Mesodermal cell (in vitro differentiated cells): ENCODE data around the gene KCND2.

Experiments used
- H3K27ac ChIP-seq: 2 replicates; pipeline ENCODE4 v1.7.0; 2013; ENCODE audit warnings: mild to moderate bottlenecking, low read depth, low read length, moderate library complexity; ENCODE audit not compliant: severe bottlenecking
- H3K36me3 ChIP-seq: 2 replicates; pipeline ENCODE4 v1.7.1; 2013; ENCODE audit warnings: mild to moderate bottlenecking, low read length, moderate library complexity; ENCODE audit not compliant: control insufficient read depth, insufficient read depth
- H3K4me1 ChIP-seq: one replicate; pipeline ENCODE4 v1.7.1; 2013; ENCODE audit warnings: mild to moderate bottlenecking, low read length; ENCODE audit not compliant: insufficient read depth, control insufficient read depth, poor library complexity, severe bottlenecking
- H3K4me3 ChIP-seq: 2 replicates; pipeline ENCODE4 v1.7.0; 2013; ENCODE audit warnings: low read length, control low read depth, mild to moderate bottlenecking; ENCODE audit not compliant: insufficient read depth, poor library complexity, severe bottlenecking; ENCODE audit errors: extremely low read depth
- H3K9me3 ChIP-seq: 2 replicates; pipeline ENCODE4 v1.7.1; 2013; ENCODE audit warnings: mild to moderate bottlenecking, low read length, moderate library complexity; ENCODE audit not compliant: control insufficient read depth
- WGBS, 2 experiments: methylation state at CpG; one replicate each; pipeline ENCODE4 v1.1.5; 2013; ENCODE audit warnings: missing lambda C conversion rate in 2 of 2; ENCODE audit not compliant: insufficient coverage in 2 of 2; 5-methylcytosine and 5-hydroxymethylcytosine counted together

The KCND2 gene

GRCh38 chr7:120583899-120584586 is 311.1 kb downstream of the KCND2 start:
- H3K4me1 ChIP-seq: peaks cover 19% of the 10 kb centered on the region
- no peaks in the 10 kb centered on the region for H3K36me3 ChIP-seq
- WGBS, 2 experiments: 58 to 78% methylated on average over 2 to 3 of the region's 4 CpGs
- H3K4me3 ChIP-seq: no peak overlapping the region
- H3K9me3 ChIP-seq: no peaks in the 10 kb centered on the region
- H3K27ac ChIP-seq: peak overlapping the region; percentile 89

- no CpG with 5 or more reads among the region's 3 CpGs for WGBS, 2 experiments
- H3K4me3 ChIP-seq: no peak overlapping the region
- H3K9me3 ChIP-seq: no peaks in the 10 kb centered on the region
- peaks cover 19% of the 10 kb centered on the region for H3K4me1 ChIP-seq
- no peaks in the 10 kb centered on the region for H3K36me3 ChIP-seq
- no peak overlapping the region for H3K27ac ChIP-seq
Observed at GRCh38 chr7:120586571-120586970, 313.6 kb downstream of the KCND2 start.

GRCh38 chr7:120587243-120587642 is 314.3 kb downstream of the KCND2 start:
- no peak overlapping the region for H3K4me3 ChIP-seq
- 100% methylated on average over 1 of the region's 3 CpGs; no CpG with 5 or more reads in 1 of the 2 experiments for WGBS, 2 experiments
- no peaks in the 10 kb centered on the region for H3K9me3 ChIP-seq
- no peaks in the 10 kb centered on the region for H3K36me3 ChIP-seq
- H3K27ac ChIP-seq: no peak overlapping the region
- H3K4me1 ChIP-seq: peaks cover 19% of the 10 kb centered on the region

- H3K4me3 ChIP-seq: no peak overlapping the region
- peak overlapping the region; percentile 7 for H3K27ac ChIP-seq
- no CpG with 5 or more reads among the region's 1 CpG for WGBS, 2 experiments
- no peaks in the 10 kb centered on the region for H3K36me3 ChIP-seq
- H3K9me3 ChIP-seq: no peaks in the 10 kb centered on the region
- H3K4me1 ChIP-seq: peaks cover 14% of the 10 kb centered on the region
Observed at GRCh38 chr7:120588416-120588815, 315.4 kb downstream of the KCND2 start.

GRCh38 chr7:120588862-120589261 is 315.9 kb downstream of the KCND2 start:
- H3K4me1 ChIP-seq: peaks cover 10% of the 10 kb centered on the region
- peak overlapping the region; percentile 7 for H3K27ac ChIP-seq
- no peak overlapping the region for H3K4me3 ChIP-seq
- H3K9me3 ChIP-seq: no peaks in the 10 kb centered on the region
- H3K36me3 ChIP-seq: no peaks in the 10 kb centered on the region
- WGBS, 2 experiments: no CpG with 5 or more reads among the region's 2 CpGs

GRCh38 chr7:120600607-120601006 is 327.6 kb downstream of the KCND2 start:
- H3K4me3 ChIP-seq: no peak overlapping the region
- no peaks in the 10 kb centered on the region for H3K9me3 ChIP-seq
- no peaks in the 10 kb centered on the region for H3K36me3 ChIP-seq
- H3K4me1 ChIP-seq: no peaks in the 10 kb centered on the region
- H3K27ac ChIP-seq: no peak overlapping the region
- no CpG with 5 or more reads among the region's 1 CpG for WGBS, 2 experiments

GRCh38 chr7:120603366-120603765 is 330.4 kb downstream of the KCND2 start:
- no peaks in the 10 kb centered on the region for H3K9me3 ChIP-seq
- no peak overlapping the region for H3K4me3 ChIP-seq
- no peak overlapping the region for H3K27ac ChIP-seq
- no peaks in the 10 kb centered on the region for H3K36me3 ChIP-seq
- H3K4me1 ChIP-seq: no peaks in the 10 kb centered on the region

GRCh38 chr7:120609136-120609753 is 336.3 kb downstream of the KCND2 start:
- WGBS, 2 experiments: 82 to 90% methylated on average over 3 to 6 of the region's 7 CpGs
- H3K9me3 ChIP-seq: no peaks in the 10 kb centered on the region

GRCh38 chr7:120611975-120612374 is 339.0 kb downstream of the KCND2 start:
- Histone ChIP-seq H3K36me3 (no peaks in the 10 kb centered on the region), H3K27ac (no peak overlapping the region), H3K4me3 (no peak overlapping the region), H3K9me3 (no peaks in the 10 kb centered on the region), H3K4me1 (no peaks in the 10 kb centered on the region)
- WGBS, 2 experiments: no CpG with 5 or more reads among the region's 1 CpG

More at GRCh38 chr7:120609136-120609753, 336.3 kb downstream of the KCND2 start:
- Histone ChIP-seq H3K4me1 (no peaks in the 10 kb centered on the region), H3K4me3 (no peak overlapping the region), H3K27ac (no peak overlapping the region), H3K36me3 (no peaks in the 10 kb centered on the region)

- no peaks in the 10 kb centered on the region for H3K9me3 ChIP-seq
- H3K4me3 ChIP-seq: no peak overlapping the region
- WGBS, 2 experiments: 71% methylated on average over 1 of the region's 3 CpGs; no CpG with 5 or more reads in 1 of the 2 experiments
- H3K36me3 ChIP-seq: no peaks in the 10 kb centered on the region
- H3K4me1 ChIP-seq: no peaks in the 10 kb centered on the region
- H3K27ac ChIP-seq: no peak overlapping the region
Observed at GRCh38 chr7:120615703-120616102, 342.7 kb downstream of the KCND2 start.

GRCh38 chr7:120617275-120617674 is 344.3 kb downstream of the KCND2 start:
- no peaks in the 10 kb centered on the region for H3K9me3 ChIP-seq
- no peaks in the 10 kb centered on the region for H3K36me3 ChIP-seq
- H3K4me3 ChIP-seq: no peak overlapping the region
- no peak overlapping the region for H3K27ac ChIP-seq
- 63 to 85% methylated on average over 1 to 2 of the region's 3 CpGs for WGBS, 2 experiments
- no peaks in the 10 kb centered on the region for H3K4me1 ChIP-seq
